Skeletal muscle tissue (tissue), 4 donors: Measurements from ENCODE around the gene SEC24B. TPM values are rescaled to one million over a fixed set of nuclear protein-coding genes. Genes with fewer than 3 reads are reported as not detected.

Source experiments
- H3K27ac ChIP-seq: one replicate; pipeline ENCODE4 v1.7.0; 2013; ENCODE audit warnings: mild to moderate bottlenecking, low read depth, low read length, inconsistent platforms
- H3K27me3 ChIP-seq, 3 donors: one replicate each; pipeline ENCODE4 v1.7.0; 2013; ENCODE audit warnings: low read length in 3 of 3; ENCODE audit not compliant: control insufficient read depth in 3 of 3, insufficient read depth in 3 of 3
- H3K36me3 ChIP-seq, 3 donors: one replicate each; pipeline ENCODE4 v1.7.0; 2013; ENCODE audit warnings: low read length in 3 of 3; ENCODE audit not compliant: control insufficient read depth in 3 of 3, insufficient read depth in 3 of 3
- H3K4me1 ChIP-seq, 3 donors: one replicate each; pipeline ENCODE4 v1.7.0; 2013; ENCODE audit warnings: low read length in 3 of 3, mild to moderate bottlenecking in 3 of 3; ENCODE audit not compliant: control insufficient read depth in 3 of 3, insufficient read depth in 3 of 3
- H3K4me3 ChIP-seq, 3 donors: one replicate each; pipeline ENCODE4 v1.7.0; 2013; ENCODE audit warnings: low read length in 3 of 3
- H3K9ac ChIP-seq, 3 donors: one replicate each; pipeline ENCODE4 v1.7.0; 2013; ENCODE audit warnings: low read length in 3 of 3, mild to moderate bottlenecking in 3 of 3, moderate library complexity in 2 of 3, low read depth in 1 of 3
- H3K9me3 ChIP-seq, 3 donors: one replicate each; pipeline ENCODE4 v1.7.0; 2013; ENCODE audit warnings: low read length in 3 of 3; ENCODE audit not compliant: control insufficient read depth in 3 of 3
- total RNA-seq: library from RNA; depleted of rRNA; stranded (reverse); fragments of >200 nt; gene quantifications from one replicate; pipeline ENCODE4 v1.2.3, GENCODE V29; 2014
- donor health status: Osteomylitis.

SEC24B gene
- total RNA-seq, 1 donor from 2014 or later, result 15.7 TPM

DNA sequence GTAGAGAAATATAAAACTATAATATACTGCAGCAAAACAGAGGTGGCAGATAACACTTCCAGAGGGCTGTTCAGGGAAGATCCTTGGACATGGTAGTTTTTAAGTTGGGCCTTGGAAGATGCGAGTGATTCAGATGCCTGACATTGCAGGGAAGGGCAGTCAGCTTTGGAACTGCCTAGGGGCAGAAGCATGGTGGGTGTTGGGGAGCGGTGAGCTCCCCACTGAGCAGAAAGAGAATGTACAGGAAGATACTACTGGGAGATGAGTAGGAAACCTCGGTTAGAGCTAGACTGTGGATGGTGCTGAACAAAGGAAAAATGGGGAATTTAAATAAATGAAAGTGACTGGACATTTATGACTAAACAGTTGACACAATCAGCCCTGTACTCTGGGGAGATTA lies 24.9 kb upstream of the SEC24B start:
- no peak overlapping the region for H3K27ac ChIP-seq
- H3K9ac ChIP-seq, result no peak overlapping the region
- H3K4me1 ChIP-seq, result no peaks in the 10 kb centered on the region
- H3K27me3 ChIP-seq, result no peaks in the 10 kb centered on the region
- no peak overlapping the region for H3K4me3 ChIP-seq
- no peaks in the 10 kb centered on the region for H3K36me3 ChIP-seq
- H3K9me3 ChIP-seq, result no peaks in the 10 kb centered on the region

DNA sequence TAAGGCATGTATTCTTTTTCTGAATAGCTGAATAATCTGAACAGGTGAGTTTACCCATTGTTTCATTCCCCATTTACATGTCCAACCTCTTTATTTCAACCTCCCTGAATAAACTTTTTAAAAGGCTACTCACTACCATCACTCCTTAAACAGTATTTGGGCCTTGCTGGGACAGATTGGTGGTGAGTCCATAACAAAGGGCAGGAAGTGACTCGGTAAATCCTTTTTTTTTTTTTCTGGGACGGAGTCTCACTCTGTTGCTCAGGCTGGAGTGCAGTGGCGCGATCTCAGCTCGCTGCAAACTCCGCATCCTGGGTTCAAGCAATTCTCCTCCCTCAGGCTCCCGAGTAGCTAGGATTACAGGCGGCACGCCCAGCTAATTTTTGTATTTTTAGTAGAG lies 23.4 kb upstream of the SEC24B start:
- Histone ChIP-seq H3K27me3 (no peaks in the 10 kb centered on the region), H3K9ac (no peak overlapping the region), H3K9me3 (no peaks in the 10 kb centered on the region), H3K4me3 (no peak overlapping the region), H3K4me1 (no peaks in the 10 kb centered on the region), H3K36me3 (no peaks in the 10 kb centered on the region), H3K27ac (no peak overlapping the region)

DNA sequence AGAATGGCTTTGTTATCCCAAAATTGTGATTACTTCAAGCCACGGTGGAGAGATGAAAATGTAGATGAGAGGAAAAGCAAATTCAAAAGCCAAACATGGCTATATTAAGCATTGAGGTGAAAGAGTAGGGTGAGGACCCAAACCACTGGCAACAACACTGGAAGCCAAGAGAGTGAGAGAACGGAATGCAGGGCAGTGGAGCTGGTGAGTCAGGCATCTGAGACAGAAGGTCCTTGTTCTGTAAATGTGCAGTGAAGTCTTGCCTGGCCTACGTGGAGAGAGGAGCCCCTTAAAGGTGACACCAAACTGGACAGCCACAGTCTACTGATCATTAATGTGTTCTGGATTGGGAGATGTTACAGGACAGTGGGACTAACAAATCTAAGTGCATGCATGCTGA lies 22.8 kb upstream of the SEC24B start:
- no peak overlapping the region for H3K9ac ChIP-seq
- H3K4me1 ChIP-seq, result no peaks in the 10 kb centered on the region
- H3K9me3 ChIP-seq, result no peaks in the 10 kb centered on the region
- no peak overlapping the region for H3K27ac ChIP-seq
- H3K36me3 ChIP-seq, result no peaks in the 10 kb centered on the region
- no peaks in the 10 kb centered on the region for H3K27me3 ChIP-seq
- no peak overlapping the region for H3K4me3 ChIP-seq

DNA sequence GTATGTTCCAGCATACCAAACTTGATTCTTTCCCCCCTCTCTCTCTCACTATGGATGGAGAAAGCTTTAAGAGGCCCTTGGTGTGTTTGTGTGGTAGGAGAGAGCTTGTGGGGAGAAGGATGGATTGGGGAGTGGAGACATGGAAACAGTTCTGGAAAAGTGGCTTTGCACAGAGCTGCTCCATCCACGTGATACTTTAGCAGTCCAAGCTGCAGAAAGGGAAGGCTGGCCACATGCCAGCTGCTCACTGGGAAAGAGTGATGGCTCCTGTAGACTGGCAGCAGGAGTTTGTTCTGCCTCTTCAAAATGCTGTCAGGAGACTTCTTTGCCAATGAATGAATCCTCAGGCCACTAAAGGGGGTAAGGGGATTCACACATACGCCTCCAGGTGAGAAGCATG lies 21.7 kb upstream of the SEC24B start:
- Histone ChIP-seq H3K4me3 (no peak overlapping the region), H3K36me3 (no peaks in the 10 kb centered on the region), H3K9me3 (no peaks in the 10 kb centered on the region), H3K9ac (no peak overlapping the region), H3K27ac (no peak overlapping the region), H3K27me3 (no peaks in the 10 kb centered on the region), H3K4me1 (no peaks in the 10 kb centered on the region)

DNA sequence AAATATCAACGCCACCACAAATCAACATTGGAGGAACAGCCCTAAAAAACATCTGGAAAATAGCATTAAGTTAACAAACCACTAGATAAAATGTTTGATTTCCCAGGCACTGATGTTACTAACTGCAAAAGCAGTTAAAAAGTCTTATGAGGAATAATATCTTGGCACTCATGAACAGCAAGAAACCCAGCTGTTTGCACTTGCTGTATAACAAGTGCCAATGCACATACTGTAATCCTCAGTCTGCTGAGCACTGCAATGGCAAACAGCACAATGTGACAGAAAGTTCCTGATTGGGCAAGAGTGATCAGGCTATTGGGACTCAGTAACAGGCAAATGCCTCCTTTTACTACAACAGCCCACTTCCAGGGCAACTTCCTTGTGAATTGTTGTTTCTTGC lies 20.8 kb upstream of the SEC24B start:
- Histone ChIP-seq H3K9me3 (no peaks in the 10 kb centered on the region), H3K27me3 (no peaks in the 10 kb centered on the region), H3K36me3 (no peaks in the 10 kb centered on the region), H3K27ac (no peak overlapping the region), H3K4me1 (no peaks in the 10 kb centered on the region), H3K4me3 (no peak overlapping the region), H3K9ac (no peak overlapping the region)

DNA sequence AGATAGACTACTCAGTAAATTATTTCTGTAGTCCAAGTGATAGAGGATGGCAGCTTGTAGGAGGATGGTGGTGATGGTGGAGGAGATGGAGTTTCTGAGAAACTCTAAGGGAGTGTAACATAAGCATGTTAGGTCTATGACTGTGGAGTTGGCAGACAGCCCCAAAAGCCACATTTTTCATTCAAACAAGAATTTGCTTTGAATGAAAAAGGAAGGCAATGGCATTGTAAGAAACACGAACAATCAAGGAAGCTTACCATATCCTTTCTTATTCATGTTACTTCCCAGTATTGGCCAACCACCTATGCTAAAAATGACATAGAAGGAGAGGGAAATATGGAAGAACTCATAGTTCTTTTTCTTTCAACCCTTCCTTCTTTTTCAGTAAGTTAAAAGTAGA lies 18.7 kb upstream of the SEC24B start:
- no peak overlapping the region for H3K27ac ChIP-seq
- H3K9ac ChIP-seq, result no peak overlapping the region
- no peaks in the 10 kb centered on the region for H3K27me3 ChIP-seq
- H3K4me3 ChIP-seq, result no peak overlapping the region
- H3K36me3 ChIP-seq, result no peaks in the 10 kb centered on the region
- H3K4me1 ChIP-seq, result no peaks in the 10 kb centered on the region
- no peaks in the 10 kb centered on the region for H3K9me3 ChIP-seq

DNA sequence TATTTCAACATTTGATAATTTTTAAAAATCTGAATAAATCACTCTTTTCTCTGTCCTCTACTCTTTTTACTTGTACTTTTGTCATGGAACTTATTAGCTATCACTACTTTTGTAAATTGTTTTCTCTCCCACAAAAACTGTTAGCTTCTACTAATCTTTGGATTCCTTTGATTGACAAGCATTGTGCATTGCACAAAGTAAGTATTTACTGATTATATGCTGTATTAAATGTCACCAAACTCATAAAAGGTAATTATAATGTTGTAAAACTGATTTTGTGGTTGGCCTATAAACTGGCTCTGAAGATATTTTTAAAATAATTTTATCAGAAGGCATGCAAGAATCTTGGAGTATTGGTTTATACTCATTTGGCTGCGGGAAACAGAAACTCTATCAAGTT lies 15.0 kb upstream of the SEC24B start:
- Histone ChIP-seq H3K4me3 (no peak overlapping the region), H3K36me3 (no peaks in the 10 kb centered on the region), H3K27me3 (no peaks in the 10 kb centered on the region), H3K27ac (no peak overlapping the region), H3K9ac (no peak overlapping the region), H3K4me1 (no peaks in the 10 kb centered on the region), H3K9me3 (no peaks in the 10 kb centered on the region)

DNA sequence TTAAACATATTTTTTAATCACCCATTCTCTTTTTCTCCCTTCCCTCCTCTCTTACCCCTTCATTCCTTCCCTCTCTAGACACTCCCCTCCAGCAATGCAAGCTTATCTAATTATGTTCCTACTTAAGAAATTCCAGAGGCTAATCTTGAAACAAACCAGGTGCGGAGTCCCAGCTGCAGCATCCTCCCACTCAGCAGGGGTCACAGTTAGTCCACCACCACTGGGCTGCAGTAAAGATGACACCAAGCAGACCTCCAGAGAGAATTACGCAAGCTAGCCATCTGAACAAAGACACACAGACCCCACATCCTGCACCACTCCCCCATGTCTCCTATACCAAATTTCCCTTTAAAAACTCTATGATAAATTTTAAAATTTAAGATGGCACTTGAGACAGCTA lies 13.9 kb upstream of the SEC24B start:
- no peak overlapping the region for H3K9ac ChIP-seq
- no peak overlapping the region for H3K27ac ChIP-seq
- H3K36me3 ChIP-seq, result no peaks in the 10 kb centered on the region
- no peak overlapping the region for H3K4me3 ChIP-seq
- no peaks in the 10 kb centered on the region for H3K4me1 ChIP-seq
- no peaks in the 10 kb centered on the region for H3K9me3 ChIP-seq
- no peaks in the 10 kb centered on the region for H3K27me3 ChIP-seq

DNA sequence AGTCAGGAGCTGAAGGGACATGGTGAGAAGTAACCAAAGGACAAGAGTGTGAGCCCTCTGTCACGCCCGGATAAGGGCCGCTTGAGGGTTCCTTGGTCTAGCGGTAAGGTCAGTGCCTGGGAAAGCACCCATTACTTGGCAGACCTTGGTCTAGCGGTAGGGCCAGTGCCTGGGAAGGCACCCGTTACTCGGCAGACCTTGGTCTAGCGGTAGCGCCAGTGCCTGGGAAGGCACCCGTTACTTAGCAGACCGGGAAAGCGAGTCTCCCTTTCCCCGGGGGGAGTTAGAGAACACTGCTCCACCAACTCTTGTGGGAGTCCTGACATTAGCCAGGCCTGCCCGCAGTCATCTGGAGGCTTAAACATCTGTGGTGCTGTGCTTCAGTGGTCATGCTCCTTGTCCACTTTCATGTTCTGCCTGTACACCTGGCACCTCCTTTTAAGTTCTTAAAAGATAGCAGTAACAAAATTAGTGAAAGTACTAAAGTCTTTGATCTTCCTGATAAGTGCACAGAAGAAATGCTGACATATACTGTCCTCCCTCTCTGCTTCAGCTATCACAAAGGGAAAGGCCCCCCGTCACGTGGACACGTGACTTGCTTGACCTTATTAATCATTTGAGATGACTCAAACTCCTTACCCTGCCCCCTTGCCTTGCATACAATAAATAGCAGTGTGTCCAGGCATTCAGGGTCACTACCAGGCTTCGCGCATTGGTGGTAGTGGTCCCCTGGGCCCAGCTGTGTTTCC lies 9.3 kb upstream of the SEC24B start:
- Histone ChIP-seq H3K36me3 (no peaks in the 10 kb centered on the region), H3K9me3 (no peaks in the 10 kb centered on the region), H3K27me3 (no peaks in the 10 kb centered on the region), H3K4me1 (no peaks in the 10 kb centered on the region), H3K27ac (no peak overlapping the region), H3K9ac (no peak overlapping the region), H3K4me3 (no peak overlapping the region)

DNA sequence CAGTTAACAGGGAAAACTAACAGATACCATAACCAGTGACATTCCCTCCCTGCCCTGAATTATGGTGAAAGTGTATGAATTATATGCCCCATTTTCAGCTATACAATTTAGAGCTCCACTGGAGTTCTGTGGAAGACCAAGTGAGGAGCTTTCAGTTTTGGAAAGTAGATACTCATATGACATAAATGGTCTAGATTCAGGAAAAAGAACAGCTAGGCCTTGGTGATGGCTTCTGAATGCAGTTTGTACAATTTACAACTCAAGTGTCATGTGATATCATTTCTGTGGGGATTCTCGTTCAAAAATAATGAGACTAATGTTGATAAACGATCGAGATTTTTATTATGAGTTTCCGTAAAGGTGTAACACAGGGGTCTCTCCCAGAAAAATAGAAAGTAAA lies 8.2 kb upstream of the SEC24B start:
- H3K27ac ChIP-seq, result no peak overlapping the region
- no peak overlapping the region for H3K4me3 ChIP-seq
- no peak overlapping the region for H3K9ac ChIP-seq
- H3K36me3 ChIP-seq, result no peaks in the 10 kb centered on the region
- H3K27me3 ChIP-seq, result no peaks in the 10 kb centered on the region
- no peaks in the 10 kb centered on the region for H3K4me1 ChIP-seq
- no peaks in the 10 kb centered on the region for H3K9me3 ChIP-seq
